BLaER1 (cell line): Measurements from ENCODE around the gene PNLIP.

Experiments
- H3K27ac ChIP-seq: shearing (Covaris generic); formaldehyde crosslinking; 2 replicates; pipeline ENCODE4 v1.8.1; 2022
- H3K27me3 ChIP-seq: shearing (Covaris generic); formaldehyde crosslinking; 2 replicates; pipeline ENCODE4 v1.8.1; 2022
- H3K36me3 ChIP-seq: shearing (Covaris generic); formaldehyde crosslinking; 2 replicates; pipeline ENCODE4 v1.8.1; 2022
- H3K4me1 ChIP-seq: shearing (Covaris generic); formaldehyde crosslinking; 2 replicates; pipeline ENCODE4 v1.8.1; 2022
- H3K4me2 ChIP-seq: shearing (Covaris generic); formaldehyde crosslinking; 2 replicates; pipeline ENCODE4 v1.8.1; 2022
- H3K4me3 ChIP-seq: shearing (Covaris generic); formaldehyde crosslinking; 2 replicates; pipeline ENCODE4 v1.8.1; 2022
- H3K9ac ChIP-seq: shearing (Covaris generic); formaldehyde crosslinking; 2 replicates; pipeline ENCODE4 v1.8.1; 2022
- H3K9me3 ChIP-seq: shearing (Covaris generic); formaldehyde crosslinking; 2 replicates; pipeline ENCODE4 v1.8.1; 2022
- H4K20me1 ChIP-seq: shearing (Covaris generic); formaldehyde crosslinking; 2 replicates; pipeline ENCODE4 v1.8.1; 2022
- Cebpa-rat ChIP-seq: shearing (Covaris generic); IDR thresholded peaks from 2 replicates; pipeline ENCODE4 v1.8.1; 2022

Gene PNLIP

DNA sequence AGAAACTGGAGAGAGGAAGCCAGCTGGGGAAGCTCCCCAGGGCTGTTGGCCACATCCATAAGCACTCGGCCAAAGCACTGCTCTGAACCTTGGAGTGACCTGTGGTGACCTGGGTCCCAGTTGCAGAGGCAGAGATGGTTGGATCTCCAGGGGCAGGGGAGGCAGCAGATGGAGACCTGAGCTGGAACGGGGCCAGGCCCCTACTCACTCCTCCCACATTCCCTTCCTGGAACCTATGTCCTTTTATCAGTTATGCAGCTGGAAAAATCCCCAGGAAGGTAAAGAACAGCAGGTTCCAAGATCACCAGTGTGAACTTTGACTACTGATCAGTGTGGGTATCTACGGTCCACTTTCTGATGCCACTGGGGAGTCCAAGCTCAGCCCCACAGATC lies 65.4 kb downstream of the PNLIP start:
- H3K4me1 ChIP-seq: no peaks in the 10 kb centered on the region
- H4K20me1 ChIP-seq: no peaks in the 10 kb centered on the region
- no peaks in the 10 kb centered on the region for H3K36me3 ChIP-seq
- H3K27ac ChIP-seq: no peak overlapping the region
- H3K4me2 ChIP-seq: no peak overlapping the region
- H3K27me3 ChIP-seq: no peaks in the 10 kb centered on the region
- peaks cover 18% of the 10 kb centered on the region for H3K9me3 ChIP-seq
- H3K4me3 ChIP-seq: no peak overlapping the region
- no peak overlapping the region for H3K9ac ChIP-seq
- no peak for TF ChIP-seq Cebpa-rat

GRCh38 chr10:116612107-116612769 lies 66.5 kb downstream of the PNLIP start:
- Histone ChIP-seq H3K27ac (no peak overlapping the region), H3K27me3 (no peaks in the 10 kb centered on the region), H3K4me2 (no peak overlapping the region), H3K9me3 (peaks cover 18% of the 10 kb centered on the region), H3K9ac (no peak overlapping the region), H3K36me3 (no peaks in the 10 kb centered on the region), H4K20me1 (no peaks in the 10 kb centered on the region), H3K4me1 (no peaks in the 10 kb centered on the region), H3K4me3 (no peak overlapping the region)
- TF ChIP-seq Cebpa-rat: no peak

DNA sequence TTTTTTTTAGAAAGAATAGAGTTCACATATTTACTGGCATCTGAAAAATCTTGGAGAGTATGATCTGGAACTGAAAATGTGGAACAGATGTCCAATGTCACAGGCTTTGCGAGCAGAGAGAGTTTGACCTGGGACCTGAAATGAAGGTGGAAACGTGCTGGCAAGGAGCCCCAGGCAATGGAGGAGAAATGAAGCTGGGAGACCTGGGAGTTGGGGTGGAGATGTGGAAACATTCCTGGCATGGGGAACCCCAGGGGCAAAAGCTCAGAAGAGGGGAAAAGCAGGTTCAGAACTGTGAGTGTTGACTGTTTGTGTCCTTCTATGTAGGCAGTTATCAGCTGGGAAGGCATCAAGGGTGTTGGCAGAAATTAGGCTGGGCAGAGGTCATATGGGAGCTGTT lies 67.7 kb downstream of the PNLIP start:
- Histone ChIP-seq H3K27ac (no peak overlapping the region), H3K4me1 (no peaks in the 10 kb centered on the region), H3K9ac (no peak overlapping the region), H3K9me3 (peaks cover 18% of the 10 kb centered on the region), H4K20me1 (no peaks in the 10 kb centered on the region), H3K4me3 (no peak overlapping the region), H3K27me3 (no peaks in the 10 kb centered on the region), H3K4me2 (no peak overlapping the region), H3K36me3 (no peaks in the 10 kb centered on the region)
- no peak for TF ChIP-seq Cebpa-rat

- TF ChIP-seq Cebpa-rat: no peak
- H3K4me1 ChIP-seq: no peaks in the 10 kb centered on the region
- H3K36me3 ChIP-seq: no peaks in the 10 kb centered on the region
- H3K9ac ChIP-seq: no peak overlapping the region
- H3K27ac ChIP-seq: no peak overlapping the region
- H3K4me3 ChIP-seq: no peak overlapping the region
- H3K27me3 ChIP-seq: no peaks in the 10 kb centered on the region
- H3K9me3 ChIP-seq: peaks cover 10% of the 10 kb centered on the region
- H3K4me2 ChIP-seq: no peak overlapping the region
- H4K20me1 ChIP-seq: no peaks in the 10 kb centered on the region
Measured at GRCh38 chr10:116614796-116615195, 69.1 kb downstream of the PNLIP start.

DNA sequence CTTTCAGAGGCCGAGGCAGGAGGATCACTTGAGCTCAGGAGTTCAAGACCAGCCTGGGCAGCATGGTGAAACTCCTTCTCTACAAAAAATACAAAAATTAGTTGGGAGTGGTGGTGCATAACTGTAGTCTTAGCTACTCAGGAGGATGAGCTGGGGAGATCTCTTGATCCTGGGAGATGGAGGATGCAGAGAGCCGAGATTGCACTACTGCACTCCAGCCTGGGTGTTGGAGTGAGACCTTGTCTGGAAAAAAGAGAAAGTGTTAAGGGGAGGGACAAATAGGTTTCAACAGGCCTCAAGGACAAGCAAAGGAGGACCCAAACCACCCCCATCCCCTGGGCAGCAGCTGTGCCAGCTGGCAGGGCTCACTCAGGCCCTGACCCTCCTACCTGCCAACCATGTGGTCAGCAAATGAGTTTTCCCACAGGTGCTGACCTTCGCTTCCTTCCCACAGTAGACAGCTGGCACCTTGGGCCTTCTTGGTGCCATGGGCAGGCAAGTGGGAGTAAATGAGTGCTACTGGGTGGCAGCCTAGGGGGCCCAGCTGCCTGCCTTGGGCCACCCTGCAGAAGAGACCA lies 69.6 kb downstream of the PNLIP start:
- no peaks in the 10 kb centered on the region for H3K36me3 ChIP-seq
- H3K27me3 ChIP-seq: no peaks in the 10 kb centered on the region
- H3K9ac ChIP-seq: no peak overlapping the region
- H3K4me2 ChIP-seq: no peak overlapping the region
- H4K20me1 ChIP-seq: no peaks in the 10 kb centered on the region
- H3K4me3 ChIP-seq: no peak overlapping the region
- H3K9me3 ChIP-seq: peaks cover 5% of the 10 kb centered on the region
- TF ChIP-seq Cebpa-rat: no peak
- no peaks in the 10 kb centered on the region for H3K4me1 ChIP-seq
- no peak overlapping the region for H3K27ac ChIP-seq
